OCI-LY1 (cell line): ENCODE data around the gene TENM4.

ENCODE experiments used
- H2AFZ ChIP-seq: fragments of 200-600 bp; sonication (generic), shearing (Covaris generic); 2 replicates; pipeline ENCODE4 v1.6.0; 2014; ENCODE audit warnings: antibody characterized with exemption, mild to moderate bottlenecking, low read length
- H3F3A ChIP-seq: fragments of 200-600 bp; sonication (generic), shearing (Covaris generic); 2 replicates; pipeline ENCODE4 v1.6.0; 2014; ENCODE audit warnings: mild to moderate bottlenecking, antibody characterized with exemption, low read length, moderate library complexity; ENCODE audit not compliant: insufficient read depth
- H3K27ac ChIP-seq: fragments of 200-600 bp; sonication (generic); 2 replicates; pipeline ENCODE4 v1.5.1; 2014; ENCODE audit warnings: low read length, mixed run types, mild to moderate bottlenecking, low read depth; ENCODE audit not compliant: poor library complexity, severe bottlenecking
- H3K27me3 ChIP-seq: fragments of 200-600 bp; sonication (generic); 2 replicates; pipeline ENCODE4 v1.6.0; 2014; ENCODE audit warnings: antibody characterized with exemption, mild to moderate bottlenecking, low read length, moderate library complexity; ENCODE audit not compliant: insufficient read depth
- H3K36me3 ChIP-seq: fragments of 200-600 bp; sonication (generic); 2 replicates; pipeline ENCODE4 v1.6.1; 2014; ENCODE audit warnings: mild to moderate bottlenecking, antibody characterized with exemption, low read length, moderate library complexity, mixed read lengths; ENCODE audit not compliant: insufficient read depth
- H3K4me1 ChIP-seq: fragments of 200-600 bp; sonication (generic); 2 replicates; pipeline ENCODE4 v1.5.1; 2014; ENCODE audit warnings: mild to moderate bottlenecking, low read length, moderate library complexity; ENCODE audit not compliant: insufficient read depth, severe bottlenecking
- H3K4me2 ChIP-seq: fragments of 200-600 bp; sonication (generic), shearing (Covaris generic); 2 replicates; pipeline ENCODE4 v1.6.1; 2014; ENCODE audit warnings: low read length
- H3K4me3 ChIP-seq: fragments of 200-600 bp; sonication (generic); 2 replicates; pipeline ENCODE4 v1.5.1; 2014; ENCODE audit warnings: low read length, low read depth, mild to moderate bottlenecking, mixed read lengths; ENCODE audit not compliant: poor library complexity, severe bottlenecking
- H3K79me2 ChIP-seq: fragments of 200-600 bp; shearing (Covaris generic); 2 replicates; pipeline ENCODE4 v1.6.1; 2016; ENCODE audit warnings: mixed run types, low read length, mixed read lengths; ENCODE audit not compliant: insufficient read depth
- H3K9ac ChIP-seq: fragments of 200-600 bp; sonication (generic), shearing (Covaris generic); 2 replicates; pipeline ENCODE4 v1.6.1; 2014; ENCODE audit warnings: mild to moderate bottlenecking, low read length, mixed read lengths
- H3K9me2 ChIP-seq: fragments of 200-600 bp; sonication (generic), shearing (Covaris generic); 2 replicates; pipeline ENCODE4 v1.6.1; 2014; ENCODE audit warnings: low read depth, mild to moderate bottlenecking, low read length, mixed read lengths
- H3K9me3 ChIP-seq: fragments of 200-600 bp; shearing (Covaris generic); 2 replicates; pipeline ENCODE4 v1.6.1; 2014; ENCODE audit warnings: low read length, mixed read lengths
- H4K20me1 ChIP-seq: fragments of 200-600 bp; sonication (generic), shearing (Covaris generic); 2 replicates; pipeline ENCODE4 v1.6.0; 2016; ENCODE audit warnings: mild to moderate bottlenecking, low read length; ENCODE audit not compliant: insufficient read depth
- EZH2 ChIP-seq: fragments of 200-600 bp; sonication (generic), shearing (Covaris generic); IDR thresholded peaks from 2 replicates; pipeline ENCODE4 v1.8.0; 2017; ENCODE audit warnings: borderline replicate concordance, mixed run types, mild to moderate bottlenecking, antibody characterized with exemption, low read length, moderate library complexity, mixed read lengths
- TF ChIP-seq, protein P1 (sequence below): fragments of 200-600 bp; sonication (generic), shearing (Covaris generic); IDR thresholded peaks from 2 replicates; pipeline ENCODE4 v1.5.1; 2017; ENCODE audit warnings: mild to moderate bottlenecking, antibody characterized with exemption, low read length, moderate library complexity, mixed read lengths

Gene TENM4

DNA sequence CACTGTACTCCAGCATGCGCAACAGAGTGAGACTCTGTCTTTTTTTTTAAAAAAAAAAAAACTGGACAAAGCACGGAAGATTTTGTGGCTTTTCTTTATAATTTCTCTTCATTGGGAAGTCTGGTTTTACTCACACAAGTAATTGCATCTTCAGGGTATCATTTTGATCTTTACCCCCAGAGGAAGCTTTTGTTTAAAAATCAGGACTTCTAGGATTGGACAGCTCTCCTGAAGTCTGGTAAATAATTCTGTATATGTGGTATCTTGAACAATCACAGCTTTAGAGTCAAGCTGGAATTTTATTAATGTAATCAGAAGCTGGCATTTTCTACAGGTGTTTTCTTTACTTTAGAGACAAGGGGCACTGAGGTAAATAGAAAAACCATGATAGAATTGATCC lies 658.1 kb downstream of the TENM4 start:
- H4K20me1 ChIP-seq, result no peaks in the 10 kb centered on the region
- H3K27ac ChIP-seq, result no peak overlapping the region
- H3K4me3 ChIP-seq, result no peak overlapping the region
- no peak overlapping the region for H3K4me2 ChIP-seq
- H3K36me3 ChIP-seq, result no peaks in the 10 kb centered on the region
- TF ChIP-seq, protein P1, sequence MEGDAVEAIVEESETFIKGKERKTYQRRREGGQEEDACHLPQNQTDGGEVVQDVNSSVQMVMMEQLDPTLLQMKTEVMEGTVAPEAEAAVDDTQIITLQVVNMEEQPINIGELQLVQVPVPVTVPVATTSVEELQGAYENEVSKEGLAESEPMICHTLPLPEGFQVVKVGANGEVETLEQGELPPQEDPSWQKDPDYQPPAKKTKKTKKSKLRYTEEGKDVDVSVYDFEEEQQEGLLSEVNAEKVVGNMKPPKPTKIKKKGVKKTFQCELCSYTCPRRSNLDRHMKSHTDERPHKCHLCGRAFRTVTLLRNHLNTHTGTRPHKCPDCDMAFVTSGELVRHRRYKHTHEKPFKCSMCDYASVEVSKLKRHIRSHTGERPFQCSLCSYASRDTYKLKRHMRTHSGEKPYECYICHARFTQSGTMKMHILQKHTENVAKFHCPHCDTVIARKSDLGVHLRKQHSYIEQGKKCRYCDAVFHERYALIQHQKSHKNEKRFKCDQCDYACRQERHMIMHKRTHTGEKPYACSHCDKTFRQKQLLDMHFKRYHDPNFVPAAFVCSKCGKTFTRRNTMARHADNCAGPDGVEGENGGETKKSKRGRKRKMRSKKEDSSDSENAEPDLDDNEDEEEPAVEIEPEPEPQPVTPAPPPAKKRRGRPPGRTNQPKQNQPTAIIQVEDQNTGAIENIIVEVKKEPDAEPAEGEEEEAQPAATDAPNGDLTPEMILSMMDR, result no peak
- TF ChIP-seq EZH2, result no peak
- H2AFZ ChIP-seq, result no peak overlapping the region
- no peak overlapping the region for H3K9ac ChIP-seq
- H3K9me3 ChIP-seq, result no peaks in the 10 kb centered on the region
- no peaks in the 10 kb centered on the region for H3K27me3 ChIP-seq
- H3K9me2 ChIP-seq, result no peaks in the 10 kb centered on the region
- H3F3A ChIP-seq, result no peaks in the 10 kb centered on the region
- H3K79me2 ChIP-seq, result no peaks in the 10 kb centered on the region
- H3K4me1 ChIP-seq, result no peaks in the 10 kb centered on the region

DNA sequence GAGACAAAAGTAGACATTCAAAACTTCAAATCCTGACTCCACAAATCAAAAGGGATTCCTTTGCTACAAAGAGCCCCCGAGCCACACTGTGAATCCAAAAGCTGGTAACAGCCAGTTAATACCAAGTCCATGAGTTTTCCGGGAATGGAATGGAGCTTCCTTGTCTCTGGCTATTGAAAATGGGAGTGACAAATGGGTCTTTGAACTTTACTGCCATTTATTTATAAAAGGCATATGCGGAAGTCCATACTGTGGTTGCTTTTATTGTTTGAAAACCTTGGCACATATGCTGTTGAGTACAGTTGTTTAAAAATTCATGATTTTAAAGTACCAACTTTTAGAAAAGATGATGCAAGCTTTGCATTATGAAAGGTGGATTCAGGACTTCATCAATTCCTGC lies 659.9 kb downstream of the TENM4 start:
- H3K9ac ChIP-seq, result no peak overlapping the region
- no peaks in the 10 kb centered on the region for H3K9me3 ChIP-seq
- H3K27me3 ChIP-seq, result no peaks in the 10 kb centered on the region
- no peaks in the 10 kb centered on the region for H3F3A ChIP-seq
- TF ChIP-seq, protein P1, result no peak
- no peak for TF ChIP-seq EZH2
- no peaks in the 10 kb centered on the region for H3K36me3 ChIP-seq
- H3K4me3 ChIP-seq, result no peak overlapping the region
- no peaks in the 10 kb centered on the region for H3K79me2 ChIP-seq
- H3K9me2 ChIP-seq, result no peaks in the 10 kb centered on the region
- no peak overlapping the region for H2AFZ ChIP-seq
- no peaks in the 10 kb centered on the region for H3K4me1 ChIP-seq
- H4K20me1 ChIP-seq, result no peaks in the 10 kb centered on the region
- no peak overlapping the region for H3K27ac ChIP-seq
- no peak overlapping the region for H3K4me2 ChIP-seq

DNA sequence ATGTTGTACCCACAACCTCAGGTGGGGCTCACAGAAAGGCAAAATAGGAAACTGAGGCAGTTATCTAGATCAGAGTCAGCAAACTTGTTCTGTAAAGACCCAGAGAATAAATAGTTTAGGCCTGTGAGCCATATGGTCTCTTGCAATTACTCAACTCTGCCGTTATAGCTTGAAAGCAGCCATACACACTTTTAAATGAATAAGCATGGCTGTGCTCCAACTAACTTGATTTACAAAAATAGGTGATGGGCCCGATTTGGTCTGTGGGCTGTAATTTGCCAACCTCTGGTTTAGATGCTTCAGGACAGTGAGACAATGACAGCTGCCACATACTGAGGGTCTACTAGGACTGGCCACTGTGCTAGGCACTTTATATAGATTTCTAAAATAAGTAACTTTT lies 667.3 kb downstream of the TENM4 start:
- no peak overlapping the region for H2AFZ ChIP-seq
- H3K4me2 ChIP-seq, result no peak overlapping the region
- no peaks in the 10 kb centered on the region for H3K27me3 ChIP-seq
- no peak overlapping the region for H3K4me3 ChIP-seq
- no peaks in the 10 kb centered on the region for H3K4me1 ChIP-seq
- H3K36me3 ChIP-seq, result no peaks in the 10 kb centered on the region
- no peak for TF ChIP-seq EZH2
- TF ChIP-seq, protein P1, result no peak
- no peaks in the 10 kb centered on the region for H3K9me3 ChIP-seq
- H3K79me2 ChIP-seq, result no peaks in the 10 kb centered on the region
- H3K27ac ChIP-seq, result no peak overlapping the region
- no peaks in the 10 kb centered on the region for H3F3A ChIP-seq
- no peaks in the 10 kb centered on the region for H4K20me1 ChIP-seq
- no peak overlapping the region for H3K9ac ChIP-seq
- no peaks in the 10 kb centered on the region for H3K9me2 ChIP-seq
